Stimulated activated naive CD4-positive, alpha-beta T cell treated with Interleukin-2 at 50 U/mL for 16 hours (primary cell): ENCODE data around the gene NUMA1.

Source experiments
- DNase-seq: peaks from one replicate; lab custom pipeline; 2025; lab: John Stamatoyannopoulos, UW

The NUMA1 gene

GRCh38 chr11:72102946-72103753 lies 22.8 kb upstream of the NUMA1 start, which contains the start of gene LAMTOR1:
Gene LAMTOR1, minus strand, starts transcription at chr11:72103297. Its CDS starts 73 bp downstream, at chr11:72103224.
- DNase-seq = peak; percentile 98

DNA sequence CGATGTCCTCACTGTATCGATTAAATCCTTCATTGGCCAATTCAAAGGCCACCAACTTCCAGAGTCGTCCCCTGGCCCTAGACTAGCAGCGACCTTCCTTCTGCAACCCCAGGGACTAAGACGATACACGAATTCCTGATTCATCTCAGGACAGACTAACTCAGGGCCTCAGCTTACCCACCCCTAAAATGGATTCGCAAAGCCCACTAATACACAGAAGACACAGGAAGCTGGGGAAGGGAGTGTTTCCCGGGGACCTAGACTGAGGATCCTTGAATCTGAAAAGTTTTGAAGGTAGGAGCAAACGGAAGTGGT lies 22.2 kb upstream of the NUMA1 start:
- no peak for DNase-seq

- no peak for DNase-seq
Measured at GRCh38 chr11:72102162-72102561, 21.8 kb upstream of the NUMA1 start.

DNA sequence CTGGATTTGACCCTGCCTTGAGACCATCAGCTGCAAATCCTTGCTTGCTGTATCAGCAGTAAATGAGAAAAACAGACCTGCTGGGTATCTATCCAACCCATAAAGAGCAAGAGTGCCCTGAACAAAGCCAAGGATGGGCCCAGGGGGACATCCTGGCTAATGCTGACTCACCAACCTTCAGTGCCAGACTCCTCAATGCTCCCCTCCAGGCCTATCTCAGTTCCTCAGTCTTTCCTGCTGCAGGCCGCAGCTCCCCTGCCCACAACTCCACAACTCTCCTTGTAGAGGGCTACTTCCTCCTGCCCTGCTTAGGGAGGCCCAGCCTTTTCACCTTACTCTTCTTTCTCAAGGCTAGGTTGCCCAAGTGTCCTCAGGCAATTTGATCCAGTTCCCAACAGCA lies 20.1 kb upstream of the NUMA1 start:
- DNase-seq = no peak

DNA sequence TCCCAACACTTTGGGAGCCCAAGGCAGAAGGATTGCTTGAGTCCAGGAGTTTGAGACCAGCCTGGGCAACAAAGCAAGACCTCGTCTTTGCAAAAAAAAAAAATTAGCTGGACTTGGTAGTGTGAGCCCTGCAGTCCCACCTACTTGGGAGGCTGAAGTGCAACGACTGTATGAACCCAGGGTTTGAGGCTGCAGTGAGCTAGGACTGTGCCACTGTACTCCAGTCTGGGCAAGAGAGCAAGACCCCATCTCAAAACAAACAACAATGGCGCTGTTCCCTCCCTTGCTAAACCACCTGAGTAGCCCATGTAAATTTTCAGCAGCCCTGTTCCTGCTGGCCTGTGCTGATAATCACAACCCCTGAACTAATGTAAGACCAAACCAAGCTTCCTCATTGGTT lies 19.7 kb upstream of the NUMA1 start:
- no peak for DNase-seq

DNA sequence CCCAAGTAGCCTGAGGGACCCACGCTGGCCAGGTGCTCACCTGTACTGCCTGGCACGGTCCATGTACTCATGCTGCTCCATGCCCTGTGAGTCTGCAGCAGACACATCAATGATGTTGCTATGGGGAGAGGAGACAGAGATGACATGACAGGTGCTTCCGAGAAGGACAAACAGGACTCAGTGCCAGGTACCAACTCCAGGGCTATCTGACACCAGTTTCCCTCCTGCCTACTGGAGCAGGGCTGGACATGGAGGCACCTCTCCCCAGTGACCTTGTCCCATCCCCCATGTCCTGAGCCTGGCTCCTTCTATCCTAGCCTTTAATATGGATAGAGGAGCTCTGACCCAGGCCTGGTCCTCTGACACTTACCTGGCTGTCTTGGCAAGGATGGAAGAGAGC lies 18.4 kb upstream of the NUMA1 start:
- DNase-seq = no peak

GRCh38 chr11:72091292-72091691 lies 10.9 kb upstream of the NUMA1 start:
- peak; percentile 41 for DNase-seq

GRCh38 chr11:72088076-72088808 lies 7.9 kb upstream of the NUMA1 start:
- no peak for DNase-seq

DNA sequence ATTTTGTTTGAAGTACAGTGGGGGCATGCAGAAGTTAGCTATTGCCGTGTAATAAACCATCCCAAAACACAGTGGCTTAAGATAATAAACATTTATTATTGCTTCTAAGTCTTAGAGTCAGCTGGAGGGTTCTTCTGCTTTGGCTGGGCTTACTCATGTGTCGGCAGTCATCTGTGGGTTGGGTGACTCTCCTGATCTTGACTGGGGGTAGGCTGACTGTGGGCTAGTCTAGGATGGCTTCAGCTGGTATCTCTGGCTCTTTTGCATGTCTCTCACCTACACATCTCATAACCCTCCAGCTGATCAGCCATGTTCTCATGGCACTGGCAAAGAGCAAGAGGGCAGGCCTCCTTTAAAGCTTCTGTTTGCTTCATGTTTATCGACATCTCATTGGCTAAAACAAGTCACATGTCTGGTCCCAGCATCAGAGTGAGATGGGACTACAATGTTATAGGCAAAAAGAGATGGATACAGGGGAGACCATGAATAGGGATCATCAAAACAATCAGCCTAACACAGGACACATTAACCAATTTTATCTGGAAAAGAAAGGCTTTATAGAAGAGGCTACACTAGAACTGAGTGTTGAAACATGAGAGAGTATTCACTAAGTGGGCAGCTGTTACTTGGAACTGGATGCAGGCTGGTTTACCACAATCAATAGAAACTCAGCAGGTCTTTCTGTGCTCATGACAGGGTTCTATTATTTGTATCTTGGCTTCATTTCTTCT lies 5.4 kb upstream of the NUMA1 start:
- no peak for DNase-seq

DNA sequence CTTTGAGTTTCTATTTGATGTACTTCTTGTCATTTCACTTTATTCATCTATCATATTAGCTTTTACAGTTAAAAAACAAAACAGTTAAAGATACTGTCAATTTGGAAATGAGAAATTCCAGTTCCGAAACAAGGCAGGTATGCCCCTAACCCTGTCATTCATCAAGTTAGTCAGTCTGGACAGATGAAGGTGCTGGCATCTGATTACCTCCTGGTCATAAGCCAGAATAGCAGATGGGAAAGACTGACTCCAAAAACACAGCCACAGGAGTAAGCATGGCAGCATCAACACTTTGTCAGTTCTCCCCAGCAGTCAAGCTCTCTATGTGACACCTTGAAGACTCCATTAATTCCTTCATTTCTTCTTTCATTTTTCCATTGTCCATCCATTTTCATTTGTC lies 4.6 kb upstream of the NUMA1 start:
- DNase-seq = no peak

- DNase-seq = no peak
Measured at GRCh38 chr11:72084076-72084475, 3.7 kb upstream of the NUMA1 start.

DNA sequence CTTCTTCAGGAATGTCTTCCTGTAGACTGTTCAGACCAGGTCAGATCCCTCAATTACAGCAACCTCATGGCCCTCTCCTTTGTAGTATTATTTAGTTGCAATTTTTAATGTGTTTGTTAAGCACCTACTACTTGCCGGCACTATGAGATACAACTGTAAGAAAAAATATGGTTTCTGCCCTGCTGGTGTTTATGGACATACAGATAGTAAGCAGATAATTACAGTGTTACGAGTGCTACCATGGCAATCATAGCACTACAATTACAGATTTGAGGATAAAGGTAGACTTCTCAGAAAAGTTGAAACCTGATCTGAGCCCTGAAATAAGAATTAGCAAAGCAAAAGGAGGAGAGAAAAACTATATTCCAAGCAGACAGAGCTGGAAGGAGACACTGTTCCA lies 3.1 kb upstream of the NUMA1 start:
- no peak for DNase-seq

- no peak for DNase-seq
Measured at GRCh38 chr11:72081821-72082453, 1.6 kb upstream of the NUMA1 start.

GRCh38 chr11:72081184-72081644 lies 872 bp upstream of the NUMA1 start:
- DNase-seq = no peak

GRCh38 chr11:72079819-72080325 lies 470 bp downstream of the NUMA1 start:
- DNase-seq = peak; percentile 49

- DNase-seq = no peak
Measured at GRCh38 chr11:72078477-72078876, 1.9 kb downstream of the NUMA1 start.

GRCh38 chr11:72075756-72076155 lies 4.6 kb downstream of the NUMA1 start:
- DNase-seq = no peak

DNA sequence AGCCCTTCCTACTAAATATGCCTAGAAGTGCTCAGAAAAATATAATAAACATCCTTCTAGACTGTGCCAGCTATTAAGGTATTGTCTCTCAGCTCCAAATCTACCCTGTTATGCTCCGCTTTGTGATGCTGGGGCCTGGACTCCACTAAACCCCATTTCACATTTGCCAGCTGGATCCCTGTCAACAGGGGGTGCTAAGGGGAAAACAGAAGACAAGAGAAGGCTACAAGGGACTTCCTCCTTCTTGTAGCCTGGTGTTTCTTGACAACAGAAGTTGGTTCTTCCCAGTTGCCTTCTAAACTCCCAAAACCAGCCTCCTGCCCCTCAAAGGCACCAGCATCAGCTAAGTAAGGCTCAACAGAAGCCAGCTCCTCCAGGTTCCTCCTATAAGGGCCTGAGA lies 5.2 kb downstream of the NUMA1 start:
- DNase-seq = no peak

- no peak for DNase-seq
Measured at GRCh38 chr11:72072348-72072747, 8.0 kb downstream of the NUMA1 start.

- DNase-seq = no peak
Measured at GRCh38 chr11:72070491-72070890, 9.9 kb downstream of the NUMA1 start.

DNA sequence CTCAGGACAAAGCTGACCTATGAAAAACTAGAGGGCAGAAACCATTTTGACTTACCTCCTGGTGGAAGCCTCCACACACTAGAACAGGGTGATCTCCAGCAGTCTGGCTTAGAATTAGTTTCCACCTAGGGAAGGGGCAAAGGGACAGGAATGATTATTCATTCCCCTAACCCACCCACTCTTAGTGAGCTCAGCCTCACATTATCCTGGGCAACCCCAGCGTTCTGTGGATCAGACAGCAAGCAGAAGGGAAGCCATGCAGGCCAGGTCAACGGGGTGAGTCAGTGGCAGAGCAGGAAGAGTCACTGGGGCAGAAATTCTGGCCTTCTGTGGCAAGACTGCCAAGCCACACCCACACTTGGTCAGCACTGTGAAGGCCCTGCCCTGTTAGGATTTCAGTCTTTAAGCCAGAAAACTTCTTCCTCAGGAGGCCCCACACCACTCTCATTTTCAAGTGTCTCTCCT lies 10.5 kb downstream of the NUMA1 start:
- DNase-seq = no peak

DNA sequence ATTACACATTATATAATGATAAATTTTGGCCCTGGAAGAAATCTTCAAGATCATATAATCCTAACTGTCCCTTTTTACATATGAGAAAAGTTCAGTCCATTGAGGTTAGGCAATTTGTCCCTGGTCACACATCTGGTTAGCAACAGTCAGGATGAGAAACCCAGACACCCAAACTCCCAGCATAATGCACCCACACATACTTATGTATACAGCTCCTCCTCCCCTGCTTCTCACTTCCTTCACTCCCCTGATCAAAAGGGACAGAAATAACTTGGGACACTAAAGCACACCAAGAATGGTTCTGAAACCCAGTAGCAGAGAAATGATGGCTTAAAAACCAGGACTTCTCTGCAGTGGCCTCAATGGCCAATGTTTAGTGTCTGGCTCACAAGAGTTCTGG lies 11.1 kb downstream of the NUMA1 start:
- DNase-seq = no peak
